ENCODE data around the gene GALM. TPM values are rescaled to one million over a fixed set of nuclear protein-coding genes. Genes with fewer than 3 reads are reported as not detected.

The GALM gene
- total and polyA plus RNA-seq, 2 donors from 2014 or later: 17.9 to 79.9 TPM

- Histone ChIP-seq H3K9ac (ENCODE audit: low read length in 3 of 3) (peak overlapping the region in 1 of 3 donors; percentile 12), H3K4me3 (ENCODE audit: low read length in 3 of 3) (no peak overlapping the region), H3K9me3 (ENCODE audit: control insufficient read depth in 2 of 3, insufficient read depth in 1 of 3, low read length in 3 of 3) (no peaks in the 10 kb centered on the region), H3K36me3 (ENCODE audit: control insufficient read depth in 2 of 3, insufficient read depth in 3 of 3, low read length in 3 of 3) (peaks cover 28 to 63% (median 34%) of the 10 kb centered on the region in 3 donors), H3K27ac (ENCODE audit: low read depth in 2 of 2, low read length in 2 of 2) (no peak overlapping the region), H3K4me1 (ENCODE audit: control insufficient read depth in 2 of 3, insufficient read depth in 2 of 3, low read depth in 1 of 3, low read length in 3 of 3) (peaks cover 5 to 14% (median 11%) of the 10 kb centered on the region in 3 donors), H3K27me3 (ENCODE audit: control insufficient read depth, insufficient read depth, low read length) (no peaks in the 10 kb centered on the region)
- intact Hi-C loops (cut with DNase I): no loop called here
- FAIRE-seq (no peak), DNase-seq (no peak)
- no peak for TF ChIP-seq CTCF (IDR thresholded peaks at IDR 0.05; ENCODE audit: borderline replicate concordance, extremely low read depth, insufficient read depth)
These were observed 79.4 kb downstream of the GALM start for GRCh38 chr2:38745267-38745666.

DNA sequence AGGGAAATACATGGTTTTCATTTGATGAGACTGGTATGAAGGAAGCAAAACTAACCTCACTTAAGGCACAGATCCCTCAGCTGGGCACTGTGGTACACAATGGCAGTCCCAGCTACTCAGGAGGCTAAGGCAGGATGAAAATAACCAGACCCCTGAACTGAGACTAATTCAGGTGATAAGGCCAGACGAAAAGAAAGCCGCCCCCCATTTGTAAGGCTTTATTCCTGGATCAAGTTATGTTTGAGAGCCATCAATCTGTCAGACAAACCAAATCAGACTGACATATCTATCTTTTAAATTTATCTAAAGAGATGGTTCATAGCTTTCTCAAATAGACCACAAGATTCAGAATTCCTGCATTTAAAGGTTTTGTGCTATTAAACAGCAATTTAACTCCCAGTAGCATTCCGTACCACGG, 81.1 kb downstream of the GALM start:
- Histone ChIP-seq H3K27me3 (ENCODE audit: control insufficient read depth, insufficient read depth, low read length) (no peaks in the 10 kb centered on the region), H3K27ac (ENCODE audit: low read depth in 2 of 2, low read length in 2 of 2) (no peak overlapping the region), H3K9me3 (ENCODE audit: control insufficient read depth in 2 of 3, insufficient read depth in 1 of 3, low read length in 3 of 3) (no peaks in the 10 kb centered on the region), H3K4me1 (ENCODE audit: control insufficient read depth in 2 of 3, insufficient read depth in 2 of 3, low read depth in 1 of 3, low read length in 3 of 3) (peaks cover 5 to 16% (median 11%) of the 10 kb centered on the region in 3 donors), H3K4me3 (ENCODE audit: low read length in 3 of 3) (no peak overlapping the region), H3K9ac (ENCODE audit: low read length in 3 of 3) (no peak overlapping the region), H3K36me3 (ENCODE audit: control insufficient read depth in 2 of 3, insufficient read depth in 3 of 3, low read length in 3 of 3) (peaks cover 28 to 60% (median 34%) of the 10 kb centered on the region in 3 donors)
- TF ChIP-seq CTCF (IDR thresholded peaks at IDR 0.05; ENCODE audit: borderline replicate concordance, extremely low read depth, insufficient read depth): no peak
- DNase-seq (no peak), FAIRE-seq (no peak)
- intact Hi-C loops (cut with DNase I): no loop called here

DNA sequence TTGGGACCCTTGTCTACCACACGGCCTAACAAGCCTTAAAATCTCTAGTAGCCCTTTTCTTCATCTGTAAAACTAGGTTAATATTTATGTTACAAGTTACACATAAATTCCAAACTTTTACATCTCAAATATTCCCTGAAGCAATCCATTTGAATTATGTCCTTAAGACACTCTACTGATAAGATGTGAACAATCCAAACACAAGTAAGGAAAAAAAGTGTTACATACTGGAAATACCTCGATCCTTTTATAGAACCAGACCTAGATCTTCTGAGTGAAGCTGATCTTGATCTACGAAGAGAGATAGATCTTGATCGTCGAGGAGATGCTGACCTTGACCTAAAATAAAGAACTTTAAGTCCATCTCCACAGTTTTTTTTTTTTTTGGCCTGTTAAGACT, 81.9 kb downstream of the GALM start:
- intact Hi-C loops (cut with DNase I): no loop called here
- no peak for TF ChIP-seq CTCF (IDR thresholded peaks at IDR 0.05; ENCODE audit: borderline replicate concordance, extremely low read depth, insufficient read depth)
- Histone ChIP-seq H3K27me3 (ENCODE audit: control insufficient read depth, insufficient read depth, low read length) (no peaks in the 10 kb centered on the region), H3K4me1 (ENCODE audit: control insufficient read depth in 2 of 3, insufficient read depth in 2 of 3, low read depth in 1 of 3, low read length in 3 of 3) (peaks cover 5 to 16% (median 11%) of the 10 kb centered on the region in 3 donors), H3K9me3 (ENCODE audit: control insufficient read depth in 2 of 3, insufficient read depth in 1 of 3, low read length in 3 of 3) (no peaks in the 10 kb centered on the region), H3K4me3 (ENCODE audit: low read length in 3 of 3) (no peak overlapping the region), H3K27ac (ENCODE audit: low read depth in 2 of 2, low read length in 2 of 2) (no peak overlapping the region), H3K36me3 (ENCODE audit: control insufficient read depth in 2 of 3, insufficient read depth in 3 of 3, low read length in 3 of 3) (peaks cover 28 to 60% (median 34%) of the 10 kb centered on the region in 3 donors), H3K9ac (ENCODE audit: low read length in 3 of 3) (peak overlapping the region in 1 of 3 donors; percentile 61)
- FAIRE-seq: no peak
- no peak for DNase-seq

DNA sequence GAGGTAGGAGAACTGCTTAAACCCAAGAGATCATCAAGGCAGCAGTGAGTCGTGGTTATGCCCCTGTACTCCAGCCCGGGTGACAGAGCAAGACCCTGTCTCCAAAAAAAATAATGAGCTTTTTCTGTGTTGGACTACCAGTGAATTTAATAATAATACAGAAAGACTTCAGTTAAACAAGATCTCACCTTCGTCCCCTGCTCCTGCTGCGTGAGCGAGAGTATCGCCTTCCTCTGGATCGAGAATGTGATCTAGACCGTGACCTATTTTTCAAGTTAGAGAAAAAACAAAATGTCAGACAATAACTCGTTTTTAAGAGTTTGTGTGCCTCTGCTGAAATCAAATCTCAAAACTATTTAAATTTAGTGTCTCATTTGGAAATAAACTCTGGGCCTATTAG, 82.5 kb downstream of the GALM start:
- FAIRE-seq (no peak), DNase-seq (no peak)
- peaks cover 28 to 60% (median 34%) of the 10 kb centered on the region in 3 donors for H3K36me3 ChIP-seq (ENCODE audit: control insufficient read depth in 2 of 3, insufficient read depth in 3 of 3, low read length in 3 of 3)
- H3K27ac ChIP-seq (ENCODE audit: low read depth in 2 of 2, low read length in 2 of 2): no peak overlapping the region
- peak overlapping the region in 1 of 3 donors; percentile 5 for H3K4me3 ChIP-seq (ENCODE audit: low read length in 3 of 3)
- no peak for TF ChIP-seq CTCF (IDR thresholded peaks at IDR 0.05; ENCODE audit: borderline replicate concordance, extremely low read depth, insufficient read depth)
- H3K4me1 ChIP-seq (ENCODE audit: control insufficient read depth in 2 of 3, insufficient read depth in 2 of 3, low read depth in 1 of 3, low read length in 3 of 3): peaks cover 5 to 16% (median 11%) of the 10 kb centered on the region in 3 donors
- H3K9ac ChIP-seq (ENCODE audit: low read length in 3 of 3): no peak overlapping the region
- no peaks in the 10 kb centered on the region for H3K27me3 ChIP-seq (ENCODE audit: control insufficient read depth, insufficient read depth, low read length)
- no peaks in the 10 kb centered on the region for H3K9me3 ChIP-seq (ENCODE audit: control insufficient read depth in 2 of 3, insufficient read depth in 1 of 3, low read length in 3 of 3)
- intact Hi-C loops (cut with DNase I): no loop called here
